Measurements from ENCODE around the gene TPGS1.

The TPGS1 gene

GRCh38 chr19:507286-508203 lies at the start of gene TPGS1:
TSS of gene TPGS1 (plus strand) at chr19:507497. CDS start at chr19:507507, 10 bp downstream.
- peak; percentile 78 for DNase-seq

- no peak for DNase-seq
Measured at GRCh38 chr19:457636-458035, 49.7 kb upstream of the TPGS1 start.

- no peak for DNase-seq
Measured at GRCh38 chr19:458091-459042, 48.9 kb upstream of the TPGS1 start.

- peak; percentile 3 for DNase-seq
Measured at GRCh38 chr19:459724-460511, 47.4 kb upstream of the TPGS1 start.

GRCh38 chr19:460877-461720 lies 46.2 kb upstream of the TPGS1 start, which contains the start of gene SHC2:
TSS of gene SHC2 (minus strand) at chr19:461033. CDS start at chr19:460996, 37 bp downstream.
- no peak for DNase-seq

- DNase-seq = no peak
Measured at GRCh38 chr19:461721-462551, 45.4 kb upstream of the TPGS1 start.

GRCh38 chr19:463483-464207 lies 43.7 kb upstream of the TPGS1 start:
- no peak for DNase-seq

GRCh38 chr19:464208-464545 lies 43.1 kb upstream of the TPGS1 start:
- no peak for DNase-seq

GRCh38 chr19:465056-465816 lies 42.1 kb upstream of the TPGS1 start:
- no peak for DNase-seq

- no peak for DNase-seq
Measured at GRCh38 chr19:467554-467953, 39.7 kb upstream of the TPGS1 start.

- no peak for DNase-seq
Measured at GRCh38 chr19:468587-469256, 38.6 kb upstream of the TPGS1 start.

GRCh38 chr19:469833-470232 lies 37.5 kb upstream of the TPGS1 start:
- DNase-seq = no peak

- no peak for DNase-seq
Measured at GRCh38 chr19:470701-471100, 36.6 kb upstream of the TPGS1 start.

- DNase-seq = no peak
Measured at GRCh38 chr19:472005-472858, 35.1 kb upstream of the TPGS1 start.

GRCh38 chr19:474126-475078 lies 32.9 kb upstream of the TPGS1 start:
- DNase-seq = no peak

- no peak for DNase-seq
Measured at GRCh38 chr19:475360-475759, 31.9 kb upstream of the TPGS1 start.

Measured in CD4-positive, alpha-beta T cell treated with Interleukin-17A for 1 hour (primary cell).